Lower leg skin (tissue), 4 donors: Measurements from ENCODE around the gene MAP3K14. TPM values are rescaled to one million over a fixed set of nuclear protein-coding genes. Genes with fewer than 3 reads are reported as not detected.

Experiments used
- DNase-seq, 2 donors: peaks; one replicate each; pipeline ENCODE4 v3.0.0-alpha.2; 2019; ENCODE audit warnings: low spot score in 2 of 2
- H3K4me3 ChIP-seq: fragments of 200-600 bp; sonication (generic); 2 replicates; pipeline ENCODE4 v1.5.1; 2017; ENCODE audit warnings: mild to moderate bottlenecking, low read depth; ENCODE audit not compliant: poor library complexity, severe bottlenecking
- POLR2A ChIP-seq, 2 donors: fragments of 450-650 bp; IDR thresholded peaks; one replicate each; pipeline ENCODE4 v1.6.1; 2016 to 2017; ENCODE audit warnings: antibody characterized with exemption in 2 of 2, mild to moderate bottlenecking in 1 of 2, moderate library complexity in 1 of 2
- WGBS, 2 donors: methylation state at CpG; one replicate each; pipeline ENCODE4 v1.1.5; 2018; 5-methylcytosine and 5-hydroxymethylcytosine counted together
- intact Hi-C: fragments of 100-400 bp; cut with DNase I; formaldehyde crosslinking; loops from one replicate; pipeline ENCODE4 v1.15.0; 2023; ENCODE audit warnings: low total_unique reads
- total RNA-seq, 4 donors: library from RNA; depleted of rRNA; stranded (reverse); fragments of >200 nt; gene quantifications; one replicate each; pipeline ENCODE4 v1.1.0, GENCODE V29; 2016
- TF ChIP-seq, protein P1 (sequence below), 3 donors: fragments of 450-650 bp; IDR thresholded peaks; one replicate each; pipeline ENCODE4 v1.5.1; 2016; ENCODE audit warnings: antibody characterized with exemption in 3 of 3, mild to moderate bottlenecking in 3 of 3, moderate library complexity in 2 of 3

The MAP3K14 gene
- total RNA-seq, 4 donors from 2014 or later = 8.1 to 13.0 (median 11.0) TPM

DNA sequence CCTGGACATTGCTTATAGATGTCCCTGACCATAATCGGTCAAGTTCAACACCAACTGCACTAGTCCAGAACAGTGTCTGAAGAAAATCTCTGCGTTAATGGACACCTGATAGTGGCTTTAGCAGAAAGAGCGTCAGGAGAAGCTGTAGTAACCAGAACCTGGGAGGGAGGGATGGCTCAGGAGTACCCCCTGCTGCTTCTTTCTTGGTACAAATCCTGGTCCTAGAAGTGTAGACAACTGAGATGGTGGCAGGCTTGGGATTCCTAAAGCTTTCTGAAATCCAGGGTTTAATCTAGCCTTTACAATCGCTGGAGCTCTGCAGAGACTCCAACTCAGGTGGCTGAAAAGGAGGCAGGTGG, 5.4 kb downstream of the MAP3K14 start:
- intact Hi-C loops = no loop called here
- no peak overlapping the region for H3K4me3 ChIP-seq
- DNase-seq = no peak
- TF ChIP-seq, protein P1, sequence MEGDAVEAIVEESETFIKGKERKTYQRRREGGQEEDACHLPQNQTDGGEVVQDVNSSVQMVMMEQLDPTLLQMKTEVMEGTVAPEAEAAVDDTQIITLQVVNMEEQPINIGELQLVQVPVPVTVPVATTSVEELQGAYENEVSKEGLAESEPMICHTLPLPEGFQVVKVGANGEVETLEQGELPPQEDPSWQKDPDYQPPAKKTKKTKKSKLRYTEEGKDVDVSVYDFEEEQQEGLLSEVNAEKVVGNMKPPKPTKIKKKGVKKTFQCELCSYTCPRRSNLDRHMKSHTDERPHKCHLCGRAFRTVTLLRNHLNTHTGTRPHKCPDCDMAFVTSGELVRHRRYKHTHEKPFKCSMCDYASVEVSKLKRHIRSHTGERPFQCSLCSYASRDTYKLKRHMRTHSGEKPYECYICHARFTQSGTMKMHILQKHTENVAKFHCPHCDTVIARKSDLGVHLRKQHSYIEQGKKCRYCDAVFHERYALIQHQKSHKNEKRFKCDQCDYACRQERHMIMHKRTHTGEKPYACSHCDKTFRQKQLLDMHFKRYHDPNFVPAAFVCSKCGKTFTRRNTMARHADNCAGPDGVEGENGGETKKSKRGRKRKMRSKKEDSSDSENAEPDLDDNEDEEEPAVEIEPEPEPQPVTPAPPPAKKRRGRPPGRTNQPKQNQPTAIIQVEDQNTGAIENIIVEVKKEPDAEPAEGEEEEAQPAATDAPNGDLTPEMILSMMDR (IDR thresholded peaks at IDR 0.05) = no peak
- TF ChIP-seq POLR2A (IDR thresholded peaks at IDR 0.05) = no peak
- 72 to 76% methylated on average over 4 of the region's 4 CpGs for WGBS, 2 donors

DNA sequence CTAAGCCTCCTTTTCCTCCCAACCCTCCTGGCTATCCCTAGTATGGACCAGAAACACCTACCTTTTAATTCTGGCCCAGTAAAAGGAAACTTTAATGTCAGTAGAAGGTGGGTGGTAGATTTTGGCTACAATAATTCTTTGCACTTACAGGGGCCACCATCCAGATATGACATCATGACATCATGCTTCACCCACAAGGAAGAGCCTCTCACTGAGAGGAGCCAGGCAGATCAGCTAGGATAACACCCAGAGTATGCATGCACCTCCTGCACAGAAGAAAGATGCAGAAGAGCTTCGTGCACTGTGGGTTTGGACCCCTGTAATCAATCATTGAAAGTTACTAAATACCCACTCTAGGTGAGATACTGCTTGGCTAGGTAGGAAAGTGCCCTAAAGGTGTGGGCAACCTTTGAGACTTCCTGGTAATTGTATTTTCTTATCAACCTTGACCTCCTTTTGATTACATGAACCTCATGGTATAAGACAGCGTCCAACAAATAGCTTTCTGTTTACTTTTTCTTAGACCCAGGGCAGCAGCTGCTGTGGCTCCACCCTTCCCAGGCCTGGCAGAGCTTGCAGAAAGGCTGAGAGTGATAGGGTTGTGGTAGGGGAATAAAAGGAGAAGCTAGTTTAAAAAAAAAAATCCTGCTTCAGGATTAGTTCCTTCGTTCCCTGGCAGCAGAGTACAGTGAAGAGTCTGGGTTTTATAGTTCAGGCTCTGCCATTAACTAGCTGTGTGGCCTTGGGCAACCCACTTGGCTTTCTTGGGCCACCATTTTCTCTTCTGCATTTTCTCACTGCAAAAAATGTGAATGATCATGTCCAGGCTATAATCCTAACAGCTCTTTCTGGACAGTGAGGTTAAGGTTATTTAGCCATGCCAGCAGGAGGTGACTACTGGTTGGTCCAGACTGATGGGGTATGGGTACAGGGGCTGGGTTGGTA, 6.2 kb downstream of the MAP3K14 start:
- intact Hi-C loops = no loop called here
- WGBS, 2 donors = 11 to 14% methylated on average over 3 of the region's 3 CpGs
- no peak overlapping the region for H3K4me3 ChIP-seq
- DNase-seq = no peak
- no peak for TF ChIP-seq POLR2A (IDR thresholded peaks at IDR 0.05)
- TF ChIP-seq, protein P1 (IDR thresholded peaks at IDR 0.05) = no peak

DNA sequence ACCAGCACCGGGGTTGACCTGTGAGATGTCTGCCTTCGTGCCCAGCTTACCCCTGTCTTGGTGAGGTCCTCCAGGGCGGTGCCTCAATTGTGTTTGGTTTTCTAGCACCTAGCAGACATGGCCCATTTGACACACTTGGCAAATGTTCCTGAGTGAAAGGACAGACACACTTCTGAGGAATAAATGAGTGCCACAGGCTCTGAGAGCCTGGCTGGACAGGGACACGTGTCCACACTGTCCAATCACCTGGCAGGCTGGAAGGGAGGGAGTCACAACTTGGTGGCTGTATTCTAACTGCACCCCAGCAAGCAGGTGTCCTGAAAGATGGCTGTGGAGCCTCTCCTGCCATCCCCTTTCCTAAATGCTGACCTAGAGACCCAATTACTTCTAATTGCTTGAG, 7.4 kb downstream of the MAP3K14 start:
- no peak for DNase-seq
- TF ChIP-seq POLR2A (IDR thresholded peaks at IDR 0.05) = no peak
- TF ChIP-seq, protein P1 (IDR thresholded peaks at IDR 0.05) = no peak
- 91% methylated on average over 4 of the region's 4 CpGs for WGBS, 2 donors
- H3K4me3 ChIP-seq = no peak overlapping the region
- intact Hi-C loops = no loop called here

DNA sequence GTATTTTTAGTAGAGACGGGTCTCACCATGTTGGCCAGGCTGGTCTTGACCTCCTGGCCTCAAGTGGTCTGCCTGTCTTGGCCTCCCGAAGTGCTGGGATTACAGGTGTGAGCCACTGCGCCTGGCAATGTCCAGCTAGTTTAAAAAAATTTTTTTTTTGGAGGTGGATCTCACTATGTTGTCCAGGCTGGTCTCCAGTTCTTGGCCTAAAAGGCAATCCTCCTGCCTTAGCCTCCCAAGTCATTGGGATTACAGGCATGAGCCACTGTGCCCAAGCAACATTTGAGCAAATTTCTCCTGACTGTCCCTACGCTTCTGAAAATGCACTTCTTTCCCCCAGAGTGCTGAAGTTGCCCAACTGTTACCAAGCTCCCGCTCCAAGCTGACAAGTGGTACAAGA, 8.0 kb downstream of the MAP3K14 start:
- DNase-seq = no peak
- intact Hi-C loops = no loop called here
- no peak overlapping the region for H3K4me3 ChIP-seq
- WGBS, 2 donors = 98 to 99% methylated on average over 5 of the region's 5 CpGs
- TF ChIP-seq, protein P1 (IDR thresholded peaks at IDR 0.05) = no peak
- TF ChIP-seq POLR2A (IDR thresholded peaks at IDR 0.05) = no peak

DNA sequence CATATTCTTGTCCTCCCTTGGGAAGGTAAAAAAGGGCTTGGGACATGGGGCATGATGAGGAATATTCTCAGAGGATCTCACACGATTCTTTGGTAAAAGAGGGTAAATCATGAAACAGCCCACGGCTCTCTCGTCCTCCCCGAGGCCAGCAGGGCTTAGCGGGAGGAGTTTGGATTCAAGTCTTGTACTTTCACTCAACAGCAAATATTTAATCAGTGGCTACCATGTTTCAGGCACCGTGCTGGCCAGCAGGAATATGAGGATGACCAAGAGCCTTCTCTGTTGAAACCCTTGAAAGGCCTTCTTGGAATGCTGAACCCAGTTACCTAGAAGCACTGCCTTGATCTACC, 8.8 kb downstream of the MAP3K14 start:
- H3K4me3 ChIP-seq = no peak overlapping the region
- intact Hi-C loops = no loop called here
- DNase-seq = no peak
- WGBS, 2 donors = 42 to 47% methylated on average over 6 of the region's 6 CpGs
- TF ChIP-seq POLR2A (IDR thresholded peaks at IDR 0.05) = no peak
- TF ChIP-seq, protein P1 (IDR thresholded peaks at IDR 0.05) = no peak
